H9 (cell line): ENCODE results near the gene DDOST. TPM values are rescaled to one million over a fixed set of nuclear protein-coding genes. Genes with fewer than 3 reads are reported as not detected.

Experiments
- DNase-seq: peaks from one replicate; pipeline ENCODE4 v3.0.0-alpha.2; 2017
- H2AFZ ChIP-seq: one replicate; pipeline ENCODE4 v1.6.1; 2013; ENCODE audit warnings: mild to moderate bottlenecking, low read length, control low read depth, moderate library complexity
- H2AK5ac ChIP-seq: 2 replicates; pipeline ENCODE4 v1.6.1; 2013; ENCODE audit warnings: low read length, control low read depth, mixed read lengths; ENCODE audit not compliant: insufficient read length
- H2BK120ac ChIP-seq: one replicate; pipeline ENCODE4 v1.6.1; 2013; ENCODE audit warnings: low read depth, mild to moderate bottlenecking, low read length, control low read depth, inconsistent platforms; ENCODE audit not compliant: poor library complexity, severe bottlenecking
- H2BK12ac ChIP-seq: 2 replicates; pipeline ENCODE4 v1.6.1; 2013; ENCODE audit warnings: low read length, control low read depth, mixed read lengths, low read depth; ENCODE audit not compliant: insufficient read length
- H2BK15ac ChIP-seq: 2 replicates; pipeline ENCODE4 v1.6.1; 2013; ENCODE audit warnings: low read depth, low read length, control low read depth
- H2BK20ac ChIP-seq: one replicate; pipeline ENCODE4 v1.6.1; 2013; ENCODE audit warnings: low read depth, mild to moderate bottlenecking, low read length, control low read depth, inconsistent platforms; ENCODE audit not compliant: poor library complexity, severe bottlenecking
- H2BK5ac ChIP-seq: 2 replicates; pipeline ENCODE4 v1.6.1; 2013; ENCODE audit warnings: low read length, control low read depth, mixed read lengths; ENCODE audit not compliant: insufficient read length
- H3K14ac ChIP-seq: 2 replicates; pipeline ENCODE4 v1.6.1; 2013; ENCODE audit warnings: low read length, control low read depth; ENCODE audit not compliant: insufficient read depth
- H3K18ac ChIP-seq: 2 replicates; pipeline ENCODE4 v1.6.1; 2013; ENCODE audit warnings: low read depth, mild to moderate bottlenecking, mixed read lengths, low read length, control low read depth; ENCODE audit not compliant: insufficient read length
- H3K23ac ChIP-seq: 2 replicates; pipeline ENCODE4 v1.6.1; 2013; ENCODE audit warnings: low read length, control low read depth, mixed read lengths, low read depth; ENCODE audit not compliant: insufficient read length
- H3K23me2 ChIP-seq: 2 replicates; pipeline ENCODE4 v1.6.1; 2013; ENCODE audit warnings: low read depth, mild to moderate bottlenecking, mixed read lengths, low read length, control low read depth; ENCODE audit not compliant: insufficient read length, poor library complexity, severe bottlenecking
- H3K27ac ChIP-seq: 2 replicates; pipeline ENCODE4 v1.5.1; 2013; ENCODE audit warnings: low read length, control low read depth, mixed read lengths, low read depth; ENCODE audit not compliant: insufficient read length
- H3K27me3 ChIP-seq: 2 replicates; pipeline ENCODE4 v1.6.1; 2013; ENCODE audit warnings: low read length, control low read depth, inconsistent platforms; ENCODE audit not compliant: insufficient read depth
- H3K4ac ChIP-seq: 2 replicates; pipeline ENCODE4 v1.6.1; 2013; ENCODE audit warnings: low read depth, mild to moderate bottlenecking, control low read depth, inconsistent platforms, low read length, moderate library complexity
- H3K4me1 ChIP-seq: 2 replicates; pipeline ENCODE4 v1.6.1; 2013; ENCODE audit warnings: low read length, control low read depth, inconsistent platforms; ENCODE audit not compliant: insufficient read depth
- H3K4me2 ChIP-seq: 2 replicates; pipeline ENCODE4 v1.6.1; 2013; ENCODE audit warnings: low read length, control low read depth, mixed read lengths; ENCODE audit not compliant: insufficient read length, insufficient read depth
- H3K56ac ChIP-seq: 2 replicates; pipeline ENCODE4 v1.6.1; 2013; ENCODE audit warnings: low read depth, mild to moderate bottlenecking, mixed read lengths, low read length, control low read depth; ENCODE audit not compliant: insufficient read length
- H3K79me1 ChIP-seq: 2 replicates; pipeline ENCODE4 v1.6.1; 2013; ENCODE audit warnings: low read depth, mild to moderate bottlenecking, moderate library complexity, low read length, control low read depth, inconsistent platforms; ENCODE audit not compliant: insufficient read depth, poor library complexity, severe bottlenecking
- H3K79me2 ChIP-seq: 2 replicates; pipeline ENCODE4 v1.6.1; 2013; ENCODE audit warnings: low read length, control low read depth, inconsistent platforms; ENCODE audit not compliant: insufficient read depth
- H3K9ac ChIP-seq: 2 replicates; pipeline ENCODE4 v1.6.1; 2013; ENCODE audit warnings: low read length, control low read depth, mixed read lengths; ENCODE audit not compliant: insufficient read length; ENCODE audit errors: extremely low read depth
- H3K9me3 ChIP-seq: one replicate; pipeline ENCODE4 v1.6.1; 2013; ENCODE audit warnings: low read depth, low read length, inconsistent platforms; ENCODE audit not compliant: control insufficient read depth
- H3T11ph ChIP-seq: one replicate; pipeline ENCODE4 v1.6.1; 2013; ENCODE audit warnings: mild to moderate bottlenecking, low read length, control low read depth, inconsistent platforms
- H4K20me1 ChIP-seq: one replicate; pipeline ENCODE4 v1.6.1; 2013; ENCODE audit not compliant: control insufficient read depth, insufficient read length, insufficient read depth
- H4K5ac ChIP-seq: 2 replicates; pipeline ENCODE4 v1.6.1; 2013; ENCODE audit warnings: low read depth, mild to moderate bottlenecking, mixed read lengths, low read length, control low read depth; ENCODE audit not compliant: insufficient read length
- H4K8ac ChIP-seq: replicated peaks from 2 replicates; pipeline ENCODE4 v1.6.1; 2013; ENCODE audit warnings: low read length, control low read depth, mixed read lengths, low read depth; ENCODE audit not compliant: insufficient read length
- H4K91ac ChIP-seq: 2 replicates; pipeline ENCODE4 v1.6.1; 2013; ENCODE audit warnings: low read depth, mild to moderate bottlenecking, moderate library complexity, mixed read lengths, low read length, control low read depth; ENCODE audit not compliant: insufficient read length
- H3K27ac Mint-ChIP-seq, 3 experiments: 2 replicates in 2 of 3; 3 replicates in 1 of 3; pipeline ENCODE4 v1.8.0; 2020 to 2021; ENCODE audit warnings: mixed read lengths in 3 of 3, mild to moderate bottlenecking in 1 of 3, moderate library complexity in 1 of 3
- H3K27me3 Mint-ChIP-seq: 2 replicates; pipeline ENCODE4 v1.8.0; 2021; ENCODE audit warnings: low read depth, mild to moderate bottlenecking, moderate library complexity, mixed read lengths
- H3K36me3 Mint-ChIP-seq, 3 experiments: 2 replicates in 2 of 3; 3 replicates in 1 of 3; pipeline ENCODE4 v1.8.0; 2020 to 2021; ENCODE audit warnings: low read depth in 3 of 3, mixed read lengths in 3 of 3; ENCODE audit not compliant: insufficient read depth in 1 of 3
- H3K4me1 Mint-ChIP-seq, 2 experiments: 2 replicates each; pipeline ENCODE4 v1.8.0; 2020; ENCODE audit warnings: mixed read lengths in 2 of 2
- H3K4me3 Mint-ChIP-seq, 2 experiments: 2 replicates in 1 of 2; 3 replicates in 1 of 2; pipeline ENCODE4 v1.8.0; 2020 to 2021; ENCODE audit warnings: mild to moderate bottlenecking in 2 of 2, mixed read lengths in 2 of 2, moderate library complexity in 1 of 2
- H3K9me3 Mint-ChIP-seq, 2 experiments: 2 replicates in 1 of 2; 3 replicates in 1 of 2; pipeline ENCODE4 v1.8.0; 2020; ENCODE audit warnings: mild to moderate bottlenecking in 2 of 2, mixed read lengths in 2 of 2, moderate library complexity in 1 of 2
- CTCF ChIP-seq: fragments of 200-600 bp; sonication (generic); conservative IDR thresholded peaks from 3 replicates; pipeline ENCODE4 v1.8.0; 2021; ENCODE audit warnings: antibody characterized with exemption, mild to moderate bottlenecking
- WGBS: extraction: QIAGEN DNeasy Blood & Tissue Kit; methylation state at CpG from one replicate; pipeline ENCODE4 v1.1.7; 2013; ENCODE audit warnings: missing lambda C conversion rate, low lambda C conversion rate, mixed read lengths; ENCODE audit not compliant: insufficient read length; ENCODE audit errors: extremely low coverage; 5-methylcytosine and 5-hydroxymethylcytosine counted together
- total RNA-seq: library from RNA; stranded (reverse); gene quantifications from 2 replicates; pipeline ENCODE4 v1.2.1, GENCODE V29; 2021

Gene DDOST
- total RNA-seq, 1 experiment from 2014 or later: 255 TPM

GRCh38 chr1:20681999-20682398 is 20.8 kb upstream of the DDOST start:
- Histone ChIP-seq H2BK12ac (no peak overlapping the region), H2AFZ (no peak overlapping the region), H2BK15ac (no peak overlapping the region), H3K23me2 (no peaks in the 10 kb centered on the region), H3K9ac (no peak overlapping the region), H3K4ac (no peak overlapping the region), H3K18ac (no peak overlapping the region), H4K8ac (no peak overlapping the region), H3K27me3 (no peaks in the 10 kb centered on the region), H2BK5ac (no peak overlapping the region), H3K4me2 (no peak overlapping the region), H3K79me1 (no peaks in the 10 kb centered on the region), H2AK5ac (no peak overlapping the region), H3K27ac (no peak overlapping the region), H3K14ac (no peak overlapping the region), H4K5ac (no peak overlapping the region), H3T11ph (no peak overlapping the region), H3K9me3 (no peaks in the 10 kb centered on the region), H2BK20ac (no peak overlapping the region), H4K91ac (no peak overlapping the region), H3K4me1 (no peaks in the 10 kb centered on the region), H4K20me1 (no peaks in the 10 kb centered on the region), H3K79me2 (no peaks in the 10 kb centered on the region), H3K56ac (no peak overlapping the region), H2BK120ac (no peak overlapping the region), H3K23ac (no peak overlapping the region)
- no peak for TF ChIP-seq CTCF
- no peak overlapping the region for H3K4me3 Mint-ChIP-seq
- no peak overlapping the region for H3K27ac Mint-ChIP-seq
- no peaks in the 10 kb centered on the region for H3K9me3 Mint-ChIP-seq
- H3K36me3 Mint-ChIP-seq: peaks cover 0 to 29% (median 9%) of the 10 kb centered on the region in 3 experiments
- H3K27me3 Mint-ChIP-seq: no peaks in the 10 kb centered on the region; the same call in 1 of the 2 replicates
- no CpG with 5 or more reads among the region's 9 CpGs for WGBS
- DNase-seq: no peak
- peaks cover 3% of the 10 kb centered on the region in 2 experiments; a peak in 2 of 4 replicates for H3K4me1 Mint-ChIP-seq
